Measurements from ENCODE around the gene ISYNA1. TPM values are rescaled to one million over a fixed set of nuclear protein-coding genes. Genes with fewer than 3 reads are reported as not detected.
"Not testable (repeated sequence)": the region's sequence is repeated elsewhere in the genome, so short reads cannot be mapped to it uniquely, and the experiment has no call there.

ISYNA1 gene
- total RNA-seq, 1 donor, result 8.0 TPM

DNA sequence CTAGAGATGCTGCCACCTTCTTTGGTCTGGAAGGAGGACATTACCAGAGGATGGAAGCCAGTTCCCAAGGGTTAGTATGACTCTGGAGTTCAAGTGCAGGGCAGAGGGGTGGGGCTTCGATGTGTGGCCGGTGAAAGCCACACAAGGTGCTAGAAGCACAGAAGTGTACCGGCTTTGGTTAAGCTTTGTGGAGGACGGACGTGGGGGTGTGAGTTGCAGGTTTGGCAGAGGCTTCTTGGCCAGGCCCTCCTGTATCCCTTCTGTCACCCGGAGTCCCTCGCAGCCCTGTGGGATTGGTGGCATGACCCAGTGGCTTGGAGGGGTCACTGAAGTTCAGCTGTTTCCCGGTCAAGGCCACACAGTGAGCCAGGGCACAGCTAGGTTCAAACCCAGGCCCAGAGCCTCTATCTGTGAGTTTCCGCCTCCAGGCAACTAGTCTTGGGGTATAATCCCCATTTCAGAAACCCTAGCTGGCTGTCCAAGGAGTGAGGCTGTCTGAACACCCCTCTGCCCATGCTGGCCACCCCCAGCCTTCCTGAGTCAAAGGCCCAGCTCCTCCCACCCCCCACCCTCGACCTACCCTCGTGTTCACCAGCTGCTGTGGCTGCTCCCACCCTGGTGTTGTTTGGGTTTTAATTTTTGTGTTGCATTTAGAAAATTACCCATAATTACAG is 23.3 kb downstream of the ISYNA1 start:
- TF ChIP-seq, protein P1, sequence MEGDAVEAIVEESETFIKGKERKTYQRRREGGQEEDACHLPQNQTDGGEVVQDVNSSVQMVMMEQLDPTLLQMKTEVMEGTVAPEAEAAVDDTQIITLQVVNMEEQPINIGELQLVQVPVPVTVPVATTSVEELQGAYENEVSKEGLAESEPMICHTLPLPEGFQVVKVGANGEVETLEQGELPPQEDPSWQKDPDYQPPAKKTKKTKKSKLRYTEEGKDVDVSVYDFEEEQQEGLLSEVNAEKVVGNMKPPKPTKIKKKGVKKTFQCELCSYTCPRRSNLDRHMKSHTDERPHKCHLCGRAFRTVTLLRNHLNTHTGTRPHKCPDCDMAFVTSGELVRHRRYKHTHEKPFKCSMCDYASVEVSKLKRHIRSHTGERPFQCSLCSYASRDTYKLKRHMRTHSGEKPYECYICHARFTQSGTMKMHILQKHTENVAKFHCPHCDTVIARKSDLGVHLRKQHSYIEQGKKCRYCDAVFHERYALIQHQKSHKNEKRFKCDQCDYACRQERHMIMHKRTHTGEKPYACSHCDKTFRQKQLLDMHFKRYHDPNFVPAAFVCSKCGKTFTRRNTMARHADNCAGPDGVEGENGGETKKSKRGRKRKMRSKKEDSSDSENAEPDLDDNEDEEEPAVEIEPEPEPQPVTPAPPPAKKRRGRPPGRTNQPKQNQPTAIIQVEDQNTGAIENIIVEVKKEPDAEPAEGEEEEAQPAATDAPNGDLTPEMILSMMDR (IDR thresholded peaks at IDR 0.05; ENCODE audit: extremely low read depth, low read depth, low read length), result no peak
- peak overlapping the region; percentile 81 for H3K4me2 ChIP-seq (ENCODE audit: insufficient read depth, low read length)
- peak overlapping the region; percentile 36 for H2AFZ ChIP-seq (ENCODE audit: low read length)

DNA sequence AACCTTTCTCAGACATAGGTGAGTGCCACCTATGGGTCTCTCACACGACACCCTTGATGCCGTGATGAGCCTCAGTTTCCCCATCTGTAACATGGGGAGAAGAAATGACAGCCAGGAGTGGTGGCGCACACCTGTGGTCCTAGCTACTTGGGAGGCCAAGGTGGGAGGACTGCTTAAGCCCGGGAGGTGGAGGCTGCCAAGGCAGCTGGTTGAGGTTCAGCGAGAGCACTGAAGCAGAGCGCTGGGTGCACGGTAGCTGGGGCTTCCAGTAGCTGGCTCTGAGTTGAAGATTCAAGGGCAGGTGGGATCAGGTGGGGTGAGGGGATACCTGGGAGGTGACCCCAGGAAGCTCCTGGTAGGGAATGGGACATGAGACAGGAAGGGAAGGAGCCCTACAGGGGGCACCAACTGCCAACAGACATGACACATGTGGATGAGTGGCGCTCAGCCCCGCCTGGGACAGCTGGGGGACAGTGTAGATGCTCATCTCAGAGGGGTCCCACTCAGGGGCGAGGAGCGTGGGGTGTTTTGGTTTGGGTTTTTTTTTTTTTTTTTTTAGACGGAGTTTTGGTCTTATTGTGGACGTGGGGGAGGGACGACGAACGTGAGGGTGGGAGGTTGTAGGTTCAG is 25.2 kb downstream of the ISYNA1 start:
- Histone ChIP-seq H3K4me2 (ENCODE audit: insufficient read depth, low read length) (no peak overlapping the region), H2AFZ (ENCODE audit: low read length) (no peak overlapping the region), H3K4me3 (ENCODE audit: insufficient read depth, low read length) (no peak overlapping the region), H3K36me3 (ENCODE audit: insufficient read depth, low read length) (no peaks in the 10 kb centered on the region), H3K9me3 (ENCODE audit: low read depth, low read length) (no peaks in the 10 kb centered on the region), H3K4me1 (ENCODE audit: insufficient read depth, low read length) (peaks cover 42% of the 10 kb centered on the region), H3K27ac (ENCODE audit: low read depth, low read length) (no peak overlapping the region), H3K27me3 (ENCODE audit: insufficient read depth, low read length) (no peaks in the 10 kb centered on the region), H4K20me1 (ENCODE audit: insufficient read depth, low read length) (no peaks in the 10 kb centered on the region), H3K79me2 (ENCODE audit: insufficient read depth, low read length) (no peaks in the 10 kb centered on the region)
- TF ChIP-seq, protein P1 (IDR thresholded peaks at IDR 0.05; ENCODE audit: extremely low read depth, low read depth, low read length), result no peak
- DNase-seq (ENCODE audit: insufficient read length, low spot score, missing footprints), result peak; percentile 43

More for the DNA sequence above, 23.3 kb downstream of the ISYNA1 start:
- Histone ChIP-seq H3K4me3 (ENCODE audit: insufficient read depth, low read length) (peak overlapping the region; percentile 65), H4K20me1 (ENCODE audit: insufficient read depth, low read length) (no peaks in the 10 kb centered on the region), H3K36me3 (ENCODE audit: insufficient read depth, low read length) (no peaks in the 10 kb centered on the region), H3K4me1 (ENCODE audit: insufficient read depth, low read length) (peaks cover 49% of the 10 kb centered on the region), H3K27ac (ENCODE audit: low read depth, low read length) (peak overlapping the region; percentile 84), H3K9me3 (ENCODE audit: low read depth, low read length) (no peaks in the 10 kb centered on the region), H3K27me3 (ENCODE audit: insufficient read depth, low read length) (no peaks in the 10 kb centered on the region), H3K79me2 (ENCODE audit: insufficient read depth, low read length) (peaks cover 7% of the 10 kb centered on the region)
- peak; percentile 92 for DNase-seq (ENCODE audit: insufficient read length, low spot score, missing footprints)

DNA sequence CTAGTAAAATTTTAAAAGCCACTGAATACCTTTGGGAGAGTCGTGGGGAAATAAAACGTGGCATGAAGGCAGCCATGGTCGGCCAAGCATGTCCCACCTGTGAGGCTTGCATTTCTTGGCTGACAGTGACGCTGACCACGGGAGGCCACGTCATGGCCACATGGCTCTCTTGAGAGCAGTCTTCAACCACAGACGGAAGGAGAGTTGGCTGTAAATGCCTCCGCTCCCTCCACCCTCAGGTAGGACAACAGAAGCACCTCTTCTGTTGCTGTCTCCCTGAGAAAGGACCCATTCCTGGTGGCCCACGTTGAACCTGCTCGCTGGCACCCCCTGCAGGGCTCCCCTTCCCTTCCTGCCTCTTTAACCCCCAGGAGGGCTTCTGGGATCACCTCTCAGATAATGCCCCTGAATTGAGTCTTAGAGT is 29.9 kb downstream of the ISYNA1 start:
- Histone ChIP-seq H3K4me3 (ENCODE audit: insufficient read depth, low read length) (no peak overlapping the region), H3K27ac (ENCODE audit: low read depth, low read length) (no peak overlapping the region), H2AFZ (ENCODE audit: low read length) (peak overlapping the region; percentile 71), H3K4me1 (ENCODE audit: insufficient read depth, low read length) (peaks cover 6% of the 10 kb centered on the region), H3K27me3 (ENCODE audit: insufficient read depth, low read length) (no peaks in the 10 kb centered on the region), H3K9me3 (ENCODE audit: low read depth, low read length) (no peaks in the 10 kb centered on the region), H3K4me2 (ENCODE audit: insufficient read depth, low read length) (no peak overlapping the region), H3K79me2 (ENCODE audit: insufficient read depth, low read length) (no peaks in the 10 kb centered on the region), H3K36me3 (ENCODE audit: insufficient read depth, low read length) (no peaks in the 10 kb centered on the region), H4K20me1 (ENCODE audit: insufficient read depth, low read length) (no peaks in the 10 kb centered on the region)
- TF ChIP-seq, protein P1 (IDR thresholded peaks at IDR 0.05; ENCODE audit: extremely low read depth, low read depth, low read length), result peak; percentile 47
- DNase-seq (ENCODE audit: insufficient read length, low spot score, missing footprints), result peak; percentile 67

DNA sequence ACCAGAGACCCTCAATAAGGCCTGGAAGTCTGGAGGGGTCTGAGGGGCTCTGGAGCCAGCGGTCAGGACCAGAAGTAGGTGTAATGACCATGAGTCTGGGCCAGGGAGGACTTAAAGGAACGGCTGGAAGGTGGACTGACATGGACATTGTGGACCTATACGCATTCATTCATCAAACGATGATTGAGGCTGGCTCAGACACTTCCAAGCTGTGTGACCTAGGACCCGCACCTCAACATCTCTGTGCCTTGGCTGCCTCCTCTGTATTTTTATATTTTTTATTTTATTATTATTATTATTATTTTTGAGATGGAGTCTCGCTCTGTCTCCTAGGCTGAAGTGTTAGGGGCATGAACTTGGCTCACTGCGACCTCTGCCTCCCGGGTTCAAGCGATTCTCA is 31.2 kb downstream of the ISYNA1 start:
- Histone ChIP-seq H4K20me1 (ENCODE audit: insufficient read depth, low read length) (no peaks in the 10 kb centered on the region), H3K4me1 (ENCODE audit: insufficient read depth, low read length) (peaks cover 6% of the 10 kb centered on the region), H3K27ac (ENCODE audit: low read depth, low read length) (no peak overlapping the region), H3K4me2 (ENCODE audit: insufficient read depth, low read length) (no peak overlapping the region), H3K36me3 (ENCODE audit: insufficient read depth, low read length) (no peaks in the 10 kb centered on the region), H3K4me3 (ENCODE audit: insufficient read depth, low read length) (no peak overlapping the region), H3K79me2 (ENCODE audit: insufficient read depth, low read length) (no peaks in the 10 kb centered on the region), H2AFZ (ENCODE audit: low read length) (no peak overlapping the region), H3K9me3 (ENCODE audit: low read depth, low read length) (no peaks in the 10 kb centered on the region), H3K27me3 (ENCODE audit: insufficient read depth, low read length) (no peaks in the 10 kb centered on the region)
- no peak for DNase-seq (ENCODE audit: insufficient read length, low spot score, missing footprints)
- TF ChIP-seq, protein P1 (IDR thresholded peaks at IDR 0.05; ENCODE audit: extremely low read depth, low read depth, low read length), result no peak

DNA sequence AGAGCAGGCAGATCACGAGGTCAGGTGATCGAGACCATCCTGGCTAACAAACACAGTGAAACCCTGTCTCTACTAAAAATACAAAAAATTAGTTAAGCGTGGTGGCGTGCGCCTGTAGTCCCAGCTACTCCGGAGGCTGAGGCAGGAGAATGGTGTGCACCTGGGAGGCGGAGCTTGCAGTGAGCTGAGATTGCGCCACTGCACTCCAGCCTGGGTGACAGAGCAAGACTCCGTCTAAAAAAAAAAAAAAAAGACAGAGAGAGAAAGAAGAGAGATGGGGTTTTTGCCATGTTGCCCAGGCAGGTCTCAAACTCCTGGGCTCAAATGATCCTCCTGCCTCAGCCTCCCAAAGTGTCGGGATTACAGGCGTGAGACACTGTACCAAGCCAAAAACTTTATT is 32.2 kb downstream of the ISYNA1 start:
- not testable (repeated sequence) for H3K36me3 ChIP-seq (ENCODE audit: insufficient read depth, low read length); H3K4me2 ChIP-seq (ENCODE audit: insufficient read depth, low read length); H3K27ac ChIP-seq (ENCODE audit: low read depth, low read length); H4K20me1 ChIP-seq (ENCODE audit: insufficient read depth, low read length); H3K4me1 ChIP-seq (ENCODE audit: insufficient read depth, low read length); H3K79me2 ChIP-seq (ENCODE audit: insufficient read depth, low read length); H3K4me3 ChIP-seq (ENCODE audit: insufficient read depth, low read length); H3K9me3 ChIP-seq (ENCODE audit: low read depth, low read length); H2AFZ ChIP-seq (ENCODE audit: low read length); DNase-seq (ENCODE audit: insufficient read length, low spot score, missing footprints); H3K27me3 ChIP-seq (ENCODE audit: insufficient read depth, low read length)

All from osteoblast (primary cell).